ENCODE measurements around the gene CCDC27.
"Not testable (repeated sequence)": the region's sequence is repeated elsewhere in the genome, so short reads cannot be mapped to it uniquely, and the experiment has no call there.

Gene CCDC27

GRCh38 chr1:3717715-3718601 lies 34.3 kb upstream of the CCDC27 start:
- DNase-seq (ENCODE audit: low spot score) (no peak), FAIRE-seq (no peak)

GRCh38 chr1:3718764-3719163 lies 33.5 kb upstream of the CCDC27 start:
- no peak for DNase-seq (ENCODE audit: low spot score)
- FAIRE-seq = no peak

- no peak for FAIRE-seq
- no peak for DNase-seq (ENCODE audit: low spot score)
Measured at GRCh38 chr1:3721955-3722465, 30.2 kb upstream of the CCDC27 start.

- DNase-seq (ENCODE audit: low spot score) (no peak), FAIRE-seq (no peak)
Measured at GRCh38 chr1:3722846-3723245, 29.4 kb upstream of the CCDC27 start.

- DNase-seq (ENCODE audit: low spot score) = peak; percentile 37
- FAIRE-seq = not testable (repeated sequence)
Measured at GRCh38 chr1:3724416-3725030, 27.7 kb upstream of the CCDC27 start.

GRCh38 chr1:3725366-3725765 lies 26.9 kb upstream of the CCDC27 start:
- FAIRE-seq = no peak
- DNase-seq (ENCODE audit: low spot score) = no peak

- FAIRE-seq (no peak), DNase-seq (ENCODE audit: low spot score) (no peak)
Measured at GRCh38 chr1:3727042-3727824, 25.0 kb upstream of the CCDC27 start.

GRCh38 chr1:3727825-3728776 lies 24.1 kb upstream of the CCDC27 start:
- FAIRE-seq = no peak
- no peak for DNase-seq (ENCODE audit: low spot score)

GRCh38 chr1:3729594-3730542 lies 22.4 kb upstream of the CCDC27 start:
- no peak for FAIRE-seq
- no peak for DNase-seq (ENCODE audit: low spot score)

GRCh38 chr1:3730543-3731247 lies 21.6 kb upstream of the CCDC27 start:
- FAIRE-seq = no peak

GRCh38 chr1:3731583-3732433 lies 20.4 kb upstream of the CCDC27 start:
- DNase-seq (ENCODE audit: low spot score) (no peak), FAIRE-seq (no peak)

More at GRCh38 chr1:3730543-3731247, 21.6 kb upstream of the CCDC27 start:
- no peak for DNase-seq (ENCODE audit: low spot score)

- DNase-seq (ENCODE audit: low spot score) = no peak
Measured at GRCh38 chr1:3732434-3733093, 19.7 kb upstream of the CCDC27 start.

GRCh38 chr1:3733094-3733882 lies 19.0 kb upstream of the CCDC27 start:
- FAIRE-seq = no peak

More at GRCh38 chr1:3732434-3733093, 19.7 kb upstream of the CCDC27 start:
- FAIRE-seq = no peak

GRCh38 chr1:3733883-3734589 lies 18.2 kb upstream of the CCDC27 start:
- FAIRE-seq = no peak
- no peak for DNase-seq (ENCODE audit: low spot score)

More at GRCh38 chr1:3733094-3733882, 19.0 kb upstream of the CCDC27 start:
- DNase-seq (ENCODE audit: low spot score) = no peak

- FAIRE-seq = no peak
- no peak for DNase-seq (ENCODE audit: low spot score)
Measured at GRCh38 chr1:3734602-3735001, 17.6 kb upstream of the CCDC27 start.

All from RCC 7860 (cell line).